Stimulated activated CD8-positive, alpha-beta memory T cell treated with anti-CD3 and anti-CD28 coated beads, Interleukin-4, amount 100 ng/mL, for 48 hours (primary cell): ENCODE measurements around the gene BLOC1S2.
"Not testable (repeated sequence)": the region's sequence is repeated elsewhere in the genome, so short reads cannot be mapped to it uniquely, and the experiment has no call there.

ENCODE experiments used
- DNase-seq: peaks from one replicate; pipeline ENCODE4 v3.0.0-alpha.2; 2020

Gene BLOC1S2

GRCh38 chr10:100286051-100287033 is at the start of gene BLOC1S2:
BLOC1S2 (minus strand) TSS chr10:100286680; CDS start chr10:100286659, 21 bp downstream.
- DNase-seq, result peak; percentile 91

- no peak for DNase-seq
These were observed 48.3 kb upstream of the BLOC1S2 start for GRCh38 chr10:100334762-100335161.

GRCh38 chr10:100333661-100334440 is 47.4 kb upstream of the BLOC1S2 start:
- no peak for DNase-seq

- no peak for DNase-seq
These were observed 46.6 kb upstream of the BLOC1S2 start for GRCh38 chr10:100333106-100333505.

GRCh38 chr10:100330079-100330478 is 43.6 kb upstream of the BLOC1S2 start, which contains the start of gene PKD2L1:
PKD2L1 (minus strand) TSS chr10:100330228; CDS start chr10:100330103, 125 bp downstream.
- no peak for DNase-seq

GRCh38 chr10:100328198-100328597 is 41.7 kb upstream of the BLOC1S2 start:
- no peak for DNase-seq

- no peak for DNase-seq
These were observed 41.2 kb upstream of the BLOC1S2 start for GRCh38 chr10:100327718-100328009.

- DNase-seq, result no peak
These were observed 40.7 kb upstream of the BLOC1S2 start for GRCh38 chr10:100327007-100327717.

GRCh38 chr10:100325158-100325557 is 38.7 kb upstream of the BLOC1S2 start:
- DNase-seq, result no peak

- DNase-seq, result no peak
These were observed 33.4 kb upstream of the BLOC1S2 start for GRCh38 chr10:100319707-100320402.

GRCh38 chr10:100318207-100318606 is 31.7 kb upstream of the BLOC1S2 start:
- DNase-seq, result no peak

GRCh38 chr10:100315615-100316014 is 29.1 kb upstream of the BLOC1S2 start:
- no peak for DNase-seq

- DNase-seq, result no peak
These were observed 24.8 kb upstream of the BLOC1S2 start for GRCh38 chr10:100311298-100311697.

GRCh38 chr10:100307684-100308083 is 21.2 kb upstream of the BLOC1S2 start:
- no peak for DNase-seq

- no peak for DNase-seq
These were observed 20.4 kb upstream of the BLOC1S2 start for GRCh38 chr10:100306861-100307260.

- no peak for DNase-seq
These were observed 17.9 kb upstream of the BLOC1S2 start for GRCh38 chr10:100304414-100304813.

- DNase-seq, result no peak
These were observed 17.3 kb upstream of the BLOC1S2 start for GRCh38 chr10:100303724-100304319.

GRCh38 chr10:100301123-100301522 is 14.6 kb upstream of the BLOC1S2 start:
- not testable (repeated sequence) for DNase-seq

GRCh38 chr10:100297242-100297641 is 10.8 kb upstream of the BLOC1S2 start:
- DNase-seq, result no peak

GRCh38 chr10:100293066-100293465 is 6.6 kb upstream of the BLOC1S2 start:
- no peak for DNase-seq

- not testable (repeated sequence) for DNase-seq
These were observed 5.8 kb upstream of the BLOC1S2 start for GRCh38 chr10:100292300-100292699.

- no peak for DNase-seq
These were observed 4.9 kb upstream of the BLOC1S2 start for GRCh38 chr10:100291356-100291755.
